Panc1 (cell line): ENCODE measurements around the gene TBXAS1.

Experiments
- CTCF ChIP-seq: fragments of 450-650 bp; IDR thresholded peaks from 2 replicates; pipeline ENCODE4 v1.5.1; 2017; ENCODE audit warnings: mild to moderate bottlenecking
- POLR2AphosphoS5 ChIP-seq: IDR thresholded peaks from 2 replicates; pipeline ENCODE4 v1.6.1; 2012; ENCODE audit warnings: mild to moderate bottlenecking, low read depth, low read length, moderate library complexity
- REST ChIP-seq, 2 experiments: IDR thresholded peaks; 2 replicates each; pipeline ENCODE4 v1.6.1; 2011 to 2012; ENCODE audit warnings: low read depth in 2 of 2, control low read depth in 1 of 2, low read length in 1 of 2, mild to moderate bottlenecking in 1 of 2, moderate library complexity in 1 of 2; ENCODE audit not compliant: insufficient read depth in 1 of 2
- SIN3A ChIP-seq: IDR thresholded peaks from 2 replicates; pipeline ENCODE4 v1.6.1; 2012; ENCODE audit warnings: low read depth, mild to moderate bottlenecking, low read length, moderate library complexity, borderline replicate concordance; ENCODE audit not compliant: insufficient read depth
- TCF7L2 ChIP-seq: IDR thresholded peaks from 2 replicates; pipeline ENCODE4 v1.6.1; 2011; ENCODE audit warnings: mild to moderate bottlenecking, low read depth, low read length, inconsistent platforms

GRCh38 chr7:139899328-139899955, 70.4 kb downstream of the TBXAS1 start:
- TF ChIP-seq REST (IDR thresholded peaks at IDR 0.05; ENCODE audit: insufficient read depth in 1 of 2, low read depth in 2 of 2, low read length in 1 of 2) (no peak), POLR2AphosphoS5 (no peak), CTCF (no peak), TCF7L2 (no peak), SIN3A (no peak)
